GM21717 (cell line): ENCODE results near the gene SIDT2.

ENCODE experiments used
- ATAC-seq: cut with Tn5 transposase; IDR thresholded peaks from one replicate; pipeline ENCODE4 v1.9.1; 2021; ENCODE audit warnings: mild to moderate bottlenecking, moderate library complexity; ENCODE audit not compliant: unreplicated experiment

Gene SIDT2

GRCh38 chr11:117220568-117220967 is 42.0 kb downstream of the SIDT2 start:
- ATAC-seq = no peak

- no peak for ATAC-seq
These were observed 42.6 kb downstream of the SIDT2 start for GRCh38 chr11:117220999-117221774.

GRCh38 chr11:117221775-117222517 is 43.4 kb downstream of the SIDT2 start:
- ATAC-seq = no peak

- no peak for ATAC-seq
These were observed 44.6 kb downstream of the SIDT2 start for GRCh38 chr11:117222991-117223740.

- ATAC-seq = no peak
These were observed 45.5 kb downstream of the SIDT2 start for GRCh38 chr11:117223741-117224689.

- no peak for ATAC-seq
These were observed 47.1 kb downstream of the SIDT2 start for GRCh38 chr11:117225553-117226170.

GRCh38 chr11:117226388-117227385 is 48.1 kb downstream of the SIDT2 start:
- no peak for ATAC-seq

- no peak for ATAC-seq
These were observed 49.5 kb downstream of the SIDT2 start for GRCh38 chr11:117228091-117228490.

- ATAC-seq = no peak
These were observed 50.9 kb downstream of the SIDT2 start for GRCh38 chr11:117229411-117229810.

- no peak for ATAC-seq
These were observed 51.4 kb downstream of the SIDT2 start for GRCh38 chr11:117229931-117230285.

GRCh38 chr11:117230286-117230961 is 51.9 kb downstream of the SIDT2 start:
- peak; percentile 26 for ATAC-seq

GRCh38 chr11:117230999-117231841 is 52.7 kb downstream of the SIDT2 start:
- no peak for ATAC-seq

GRCh38 chr11:117231842-117232091 is 53.2 kb downstream of the SIDT2 start, which contains the start of gene PCSK7:
PCSK7 (minus strand) TSS chr11:117232073; CDS start chr11:117229844, 2,229 bp downstream.
- peak; percentile 1 for ATAC-seq

- ATAC-seq = peak; percentile 67
These were observed 53.7 kb downstream of the SIDT2 start, which contains the start of gene RNF214 for GRCh38 chr11:117232092-117232878. RNF214 (plus strand) TSS chr11:117232671; CDS start chr11:117234273, 1,602 bp downstream.

GRCh38 chr11:117232911-117233409 is 54.4 kb downstream of the SIDT2 start:
- no peak for ATAC-seq

- no peak for ATAC-seq
These were observed 59.7 kb downstream of the SIDT2 start for GRCh38 chr11:117238221-117238620.
